Activated naive CD4-positive, alpha-beta T cell treated with anti-CD3 and anti-CD28 coated beads, Interleukin-2, amount 10 ng/mL, durations not matched to agents 7 days and 5 days (primary cell): ENCODE data around the gene WFDC10B.
"Not testable (repeated sequence)": the region's sequence is repeated elsewhere in the genome, so short reads cannot be mapped to it uniquely, and the experiment has no call there.

Source experiments
- CTCF ChIA-PET: fragments of 350-600 bp; sonication (Branson Sonifier 250); formaldehyde crosslinking; loops from one replicate; lab custom pipeline; 2021; ENCODE audit warnings: antibody characterized with exemption; lab: Charles Lee
- DNase-seq: peaks from one replicate; pipeline ENCODE4 v3.0.0-alpha.2; 2020
- H3K27ac Mint-ChIP-seq: one replicate; pipeline ENCODE4 v1.8.0; 2021; ENCODE audit warnings: mild to moderate bottlenecking, moderate library complexity, mixed read lengths
- H3K27me3 Mint-ChIP-seq: one replicate; pipeline ENCODE4 v1.8.0; 2021; ENCODE audit warnings: mild to moderate bottlenecking, mixed read lengths
- H3K36me3 Mint-ChIP-seq: one replicate; pipeline ENCODE4 v1.8.0; 2021; ENCODE audit warnings: mixed read lengths
- H3K4me1 Mint-ChIP-seq: one replicate; pipeline ENCODE4 v1.8.0; 2021; ENCODE audit warnings: mixed read lengths
- H3K4me3 Mint-ChIP-seq: one replicate; pipeline ENCODE4 v1.8.0; 2021; ENCODE audit warnings: mild to moderate bottlenecking, moderate library complexity, mixed read lengths
- H3K9me3 Mint-ChIP-seq: one replicate; pipeline ENCODE4 v1.8.0; 2021; ENCODE audit warnings: mixed read lengths

WFDC10B gene

GRCh38 chr20:45704969-45705637, at the start of gene WFDC10B:
Gene WFDC10B, minus strand, starts transcription at chr20:45705019. Its CDS starts 19,027 bp downstream, at chr20:45685992.
- Mint-ChIP-seq H3K36me3 (no peaks in the 10 kb centered on the region), H3K4me3 (no peak within 1 kb of the TSS), H3K9me3 (no peaks in the 10 kb centered on the region), H3K27me3 (peaks cover 23% of the 10 kb centered on the region), H3K27ac (no peak within 1 kb of the TSS), H3K4me1 (no peaks in the 10 kb centered on the region)
- no peak for DNase-seq
- CTCF ChIA-PET = no interaction called here

- no peak for DNase-seq
- peaks cover 6% of the 10 kb centered on the region for H3K4me1 Mint-ChIP-seq
- H3K27ac Mint-ChIP-seq = no peak overlapping the region
- no peaks in the 10 kb centered on the region for H3K36me3 Mint-ChIP-seq
- CTCF ChIA-PET = no interaction called here
- H3K27me3 Mint-ChIP-seq = peaks cover 9% of the 10 kb centered on the region
- H3K4me3 Mint-ChIP-seq = no peak overlapping the region
- no peaks in the 10 kb centered on the region for H3K9me3 Mint-ChIP-seq
Observed at GRCh38 chr20:45752746-45753145, 47.9 kb upstream of the WFDC10B start.

GRCh38 chr20:45751721-45752120, 46.9 kb upstream of the WFDC10B start:
- Mint-ChIP-seq H3K27ac (no peak overlapping the region), H3K27me3 (peaks cover 10% of the 10 kb centered on the region), H3K4me1 (peaks cover 6% of the 10 kb centered on the region), H3K4me3 (no peak overlapping the region), H3K9me3 (no peaks in the 10 kb centered on the region), H3K36me3 (no peaks in the 10 kb centered on the region)
- no peak for DNase-seq
- CTCF ChIA-PET = interaction anchor here (1.1 kb wide), 1 partner anchor 122 kb away, joined by 3 read pairs; the partner anchor contains the start of gene WFDC10A

- no peak for DNase-seq
- peaks cover 14% of the 10 kb centered on the region for H3K27me3 Mint-ChIP-seq
- H3K9me3 Mint-ChIP-seq = no peaks in the 10 kb centered on the region
- H3K27ac Mint-ChIP-seq = no peak overlapping the region
- no peak overlapping the region for H3K4me3 Mint-ChIP-seq
- no peaks in the 10 kb centered on the region for H3K36me3 Mint-ChIP-seq
- CTCF ChIA-PET = no interaction called here
- H3K4me1 Mint-ChIP-seq = no peaks in the 10 kb centered on the region
Observed at GRCh38 chr20:45745015-45745414, 40.2 kb upstream of the WFDC10B start.

GRCh38 chr20:45742596-45742995, 37.8 kb upstream of the WFDC10B start:
- no peak overlapping the region for H3K27ac Mint-ChIP-seq
- no peaks in the 10 kb centered on the region for H3K9me3 Mint-ChIP-seq
- CTCF ChIA-PET = no interaction called here
- no peaks in the 10 kb centered on the region for H3K4me1 Mint-ChIP-seq
- peaks cover 5% of the 10 kb centered on the region for H3K27me3 Mint-ChIP-seq
- no peak for DNase-seq
- no peaks in the 10 kb centered on the region for H3K36me3 Mint-ChIP-seq
- no peak overlapping the region for H3K4me3 Mint-ChIP-seq

- CTCF ChIA-PET = no interaction called here
- Mint-ChIP-seq H3K4me1 (no peaks in the 10 kb centered on the region), H3K4me3 (no peak overlapping the region), H3K27me3 (peaks cover 4% of the 10 kb centered on the region), H3K36me3 (no peaks in the 10 kb centered on the region), H3K9me3 (peaks cover 11% of the 10 kb centered on the region), H3K27ac (no peak overlapping the region)
- DNase-seq = no peak
Observed at GRCh38 chr20:45735988-45736387, 31.2 kb upstream of the WFDC10B start.

GRCh38 chr20:45735552-45735951, 30.7 kb upstream of the WFDC10B start:
- H3K36me3 Mint-ChIP-seq = no peaks in the 10 kb centered on the region
- no peak overlapping the region for H3K27ac Mint-ChIP-seq
- DNase-seq = no peak
- CTCF ChIA-PET = no interaction called here
- no peaks in the 10 kb centered on the region for H3K27me3 Mint-ChIP-seq
- H3K9me3 Mint-ChIP-seq = peaks cover 12% of the 10 kb centered on the region
- no peak overlapping the region for H3K4me3 Mint-ChIP-seq
- no peaks in the 10 kb centered on the region for H3K4me1 Mint-ChIP-seq

- CTCF ChIA-PET = no interaction called here
- H3K27ac Mint-ChIP-seq = no peak overlapping the region
Observed at GRCh38 chr20:45732199-45732598, 27.4 kb upstream of the WFDC10B start.

GRCh38 chr20:45727044-45727443, 22.2 kb upstream of the WFDC10B start:
- CTCF ChIA-PET = no interaction called here
- Mint-ChIP-seq H3K27ac (no peak overlapping the region), H3K4me3 (no peak overlapping the region), H3K36me3 (no peaks in the 10 kb centered on the region), H3K4me1 (no peaks in the 10 kb centered on the region), H3K27me3 (peaks cover 13% of the 10 kb centered on the region), H3K9me3 (peaks cover 8% of the 10 kb centered on the region)
- no peak for DNase-seq

More at GRCh38 chr20:45732199-45732598, 27.4 kb upstream of the WFDC10B start:
- no peak overlapping the region for H3K4me3 Mint-ChIP-seq
- DNase-seq = no peak
- peaks cover 12% of the 10 kb centered on the region for H3K9me3 Mint-ChIP-seq
- peaks cover 4% of the 10 kb centered on the region for H3K27me3 Mint-ChIP-seq
- no peaks in the 10 kb centered on the region for H3K4me1 Mint-ChIP-seq
- H3K36me3 Mint-ChIP-seq = no peaks in the 10 kb centered on the region

- Mint-ChIP-seq H3K27ac (no peak overlapping the region), H3K27me3 (peaks cover 13% of the 10 kb centered on the region), H3K4me1 (no peaks in the 10 kb centered on the region), H3K4me3 (no peak overlapping the region), H3K9me3 (no peaks in the 10 kb centered on the region), H3K36me3 (no peaks in the 10 kb centered on the region)
- CTCF ChIA-PET = no interaction called here
- DNase-seq = no peak
Observed at GRCh38 chr20:45725134-45725533, 20.3 kb upstream of the WFDC10B start.

- H3K9me3 Mint-ChIP-seq = no peaks in the 10 kb centered on the region
- no peak within 1 kb of the TSS for H3K27ac Mint-ChIP-seq
- H3K36me3 Mint-ChIP-seq = no peaks in the 10 kb centered on the region
- no peaks in the 10 kb centered on the region for H3K4me1 Mint-ChIP-seq
- no peak for DNase-seq
- CTCF ChIA-PET = no interaction called here
- H3K27me3 Mint-ChIP-seq = peaks cover 37% of the 10 kb centered on the region
- no peak within 1 kb of the TSS for H3K4me3 Mint-ChIP-seq
Observed at GRCh38 chr20:45722047-45722446, 17.2 kb upstream of the WFDC10B start, which contains the start of gene SPINT4. Gene SPINT4, plus strand, starts transcription at chr20:45722347. Its CDS starts 21 bp downstream, at chr20:45722368.

- H3K4me1 Mint-ChIP-seq, DNase-seq, H3K27ac Mint-ChIP-seq, H3K36me3 Mint-ChIP-seq, H3K4me3 Mint-ChIP-seq, H3K9me3 Mint-ChIP-seq, CTCF ChIA-PET: not testable (repeated sequence)
- H3K27me3 Mint-ChIP-seq = peaks cover 46% of the 10 kb centered on the region
Observed at GRCh38 chr20:45716141-45716688, 11.4 kb upstream of the WFDC10B start.

GRCh38 chr20:45701873-45702272, 2.9 kb downstream of the WFDC10B start, which contains the start of gene WFDC13:
Gene WFDC13, plus strand, starts transcription at chr20:45702038. Its CDS starts 86 bp downstream, at chr20:45702124.
- Mint-ChIP-seq H3K4me1 (no peaks in the 10 kb centered on the region), H3K27ac (no peak within 1 kb of the TSS), H3K4me3 (no peak within 1 kb of the TSS), H3K9me3 (no peaks in the 10 kb centered on the region), H3K27me3 (peaks cover 22% of the 10 kb centered on the region), H3K36me3 (no peaks in the 10 kb centered on the region)
- no peak for DNase-seq
- CTCF ChIA-PET = no interaction called here

GRCh38 chr20:45701104-45701503, 3.7 kb downstream of the WFDC10B start:
- no peaks in the 10 kb centered on the region for H3K36me3 Mint-ChIP-seq
- CTCF ChIA-PET = no interaction called here
- H3K9me3 Mint-ChIP-seq = no peaks in the 10 kb centered on the region
- H3K4me1 Mint-ChIP-seq = no peaks in the 10 kb centered on the region
- peaks cover 19% of the 10 kb centered on the region for H3K27me3 Mint-ChIP-seq
- H3K27ac Mint-ChIP-seq = no peak overlapping the region
- no peak for DNase-seq
- no peak overlapping the region for H3K4me3 Mint-ChIP-seq

GRCh38 chr20:45695496-45695895, 9.3 kb downstream of the WFDC10B start:
- DNase-seq = no peak
- Mint-ChIP-seq H3K27me3 (peaks cover 3% of the 10 kb centered on the region), H3K36me3 (no peaks in the 10 kb centered on the region), H3K27ac (no peak overlapping the region), H3K4me3 (no peak overlapping the region), H3K9me3 (no peaks in the 10 kb centered on the region), H3K4me1 (no peaks in the 10 kb centered on the region)
- CTCF ChIA-PET = no interaction called here
